Endothelial cell of umbilical vein (primary cell): ENCODE measurements around the gene PARD6G.

Source experiments
- CTCF ChIP-seq, 2 donors: IDR thresholded peaks; 1 replicate in 1 of 2; 2 replicates in 1 of 2; pipeline ENCODE4 v1.5.1; 2011; ENCODE audit warnings: low read length in 2 of 2, mild to moderate bottlenecking in 2 of 2, moderate library complexity in 2 of 2, control low read depth in 1 of 2, inconsistent platforms in 1 of 2, low read depth in 1 of 2; ENCODE audit not compliant: insufficient read depth in 1 of 2; ENCODE audit errors: extremely low read depth in 1 of 2
- EZH2 ChIP-seq: IDR thresholded peaks from 2 replicates; pipeline ENCODE4 v1.6.1; 2012; ENCODE audit warnings: borderline replicate concordance, low read depth, mild to moderate bottlenecking, moderate library complexity, low read length, inconsistent platforms; ENCODE audit not compliant: severe bottlenecking
- MAX ChIP-seq: IDR thresholded peaks from 2 replicates; pipeline ENCODE4 v1.6.1; 2011; ENCODE audit not compliant: insufficient read depth, insufficient read length
- POLR2A ChIP-seq: IDR thresholded peaks from 2 replicates; pipeline ENCODE4 v1.6.1; 2012; ENCODE audit warnings: low read depth, mild to moderate bottlenecking, control low read depth, low read length

- TF ChIP-seq CTCF (IDR thresholded peaks at IDR 0.05; ENCODE audit: extremely low read depth in 1 of 2, insufficient read depth in 1 of 2, low read depth in 1 of 2, low read length in 2 of 2) (no peak), POLR2A (no peak), EZH2 (no peak), MAX (no peak)
Observed at GRCh38 chr18:80213182-80213581, 34.1 kb downstream of the PARD6G start.
